OCI-LY3 (cell line): ENCODE measurements around the gene CNIH1.
"Not testable (repeated sequence)": the region's sequence is repeated elsewhere in the genome, so short reads cannot be mapped to it uniquely, and the experiment has no call there.

Experiments
- H2AFZ ChIP-seq: fragments of 200-600, 300-600 bp; shearing (Covaris generic); 2 replicates; pipeline ENCODE4 v1.6.0; 2014; ENCODE audit warnings: antibody characterized with exemption, low read depth, low read length
- H3K27ac ChIP-seq: fragments of 200-600, 300-600 bp; sonication (generic); 2 replicates; pipeline ENCODE4 v1.5.1; 2014; ENCODE audit warnings: mild to moderate bottlenecking, low read length, moderate library complexity, mixed read lengths
- H3K27me3 ChIP-seq: fragments of 200-600, 300-600 bp; sonication (generic); 2 replicates; pipeline ENCODE4 v1.6.1; 2014; ENCODE audit warnings: low read depth, low read length, mixed read lengths
- H3K36me3 ChIP-seq: fragments of 200-600, 300-600 bp; sonication (generic); replicated peaks from 2 replicates; pipeline ENCODE3; 2014; ENCODE audit warnings: low read depth, low read length, mixed read lengths
- H3K4me1 ChIP-seq: fragments of 300-600, 200-600 bp; sonication (generic); 2 replicates; pipeline ENCODE4 v1.6.1; 2014; ENCODE audit warnings: low read length, mixed read lengths
- H3K4me2 ChIP-seq: fragments of 200-600, 300-600 bp; sonication (generic); 2 replicates; pipeline ENCODE4 v1.6.1; 2014; ENCODE audit warnings: low read length, mixed read lengths
- H3K4me3 ChIP-seq: fragments of 300-600, 200-600 bp; sonication (generic); 2 replicates; pipeline ENCODE4 v1.5.1; 2014; ENCODE audit warnings: antibody characterized with exemption, mild to moderate bottlenecking, low read length, moderate library complexity
- H3K79me2 ChIP-seq: fragments of 300-600, 200-600 bp; shearing (Covaris generic); 2 replicates; pipeline ENCODE4 v1.6.1; 2014; ENCODE audit warnings: mild to moderate bottlenecking, low read length, mixed read lengths
- H3K9ac ChIP-seq: fragments of 300-600, 200-600 bp; shearing (Covaris generic); 2 replicates; pipeline ENCODE4 v1.6.0; 2014; ENCODE audit warnings: mild to moderate bottlenecking, low read length, moderate library complexity
- H3K9me3 ChIP-seq: fragments of 200-600, 300-600 bp; shearing (Covaris generic); 2 replicates; pipeline ENCODE4 v1.6.1; 2014; ENCODE audit warnings: low read length, mixed read lengths; ENCODE audit not compliant: insufficient read depth
- H4K20me1 ChIP-seq: fragments of 200-600, 300-600 bp; sonication (generic); 2 replicates; pipeline ENCODE4 v1.6.1; 2016; ENCODE audit warnings: low read length, mixed read lengths; ENCODE audit not compliant: insufficient read depth
- EZH2phosphoT487 ChIP-seq: fragments of 200-600 bp; shearing (Covaris generic); IDR thresholded peaks from 2 replicates; pipeline ENCODE4 v1.6.1; 2018; ENCODE audit warnings: antibody characterized with exemption, mixed run types, low read depth
- TF ChIP-seq, protein P1 (sequence below): fragments of 200-600, 300-600 bp; sonication (generic); IDR thresholded peaks from 2 replicates; pipeline ENCODE4 v1.5.1; 2014; ENCODE audit warnings: antibody characterized with exemption, low read length, low read depth

The CNIH1 gene

DNA sequence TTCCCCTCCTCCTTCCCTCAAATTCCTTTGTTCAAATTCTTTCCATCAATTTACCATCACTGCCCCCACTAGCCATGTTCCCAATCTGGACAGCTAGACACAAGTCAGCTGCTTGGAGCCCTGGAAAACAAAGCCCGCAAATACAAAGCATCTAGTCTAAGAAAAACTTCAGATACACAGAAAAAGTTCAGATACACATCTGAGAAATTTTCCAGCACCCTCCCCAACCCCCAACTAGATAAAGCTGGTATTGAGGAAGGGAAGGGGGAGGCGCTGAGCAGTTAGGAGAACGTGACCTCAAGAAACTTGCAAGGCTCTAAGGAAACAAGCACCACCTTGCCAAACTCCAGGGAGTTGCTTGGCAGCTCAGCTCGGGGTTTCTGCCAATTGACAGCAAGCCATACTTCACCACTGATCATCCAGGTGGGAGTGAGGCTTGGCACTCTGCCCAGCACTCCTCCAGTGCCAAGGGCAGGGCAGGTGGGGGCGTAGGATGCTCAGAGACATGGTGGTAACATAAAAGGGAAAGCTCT is 5.1 kb upstream of the CNIH1 start:
- no peak overlapping the region for H3K4me2 ChIP-seq
- H3K27ac ChIP-seq, result no peak overlapping the region

GRCh38 chr14:54444681-54445080 is 3.5 kb upstream of the CNIH1 start:
- H3K9ac ChIP-seq, result no peak overlapping the region
- no peak overlapping the region for H3K4me2 ChIP-seq
- peaks cover 9% of the 10 kb centered on the region for H3K27me3 ChIP-seq
- peaks cover 7% of the 10 kb centered on the region for H4K20me1 ChIP-seq
- H3K4me1 ChIP-seq, result peaks cover 12% of the 10 kb centered on the region
- no peaks in the 10 kb centered on the region; the same call in 1 of the 2 replicates for H3K9me3 ChIP-seq
- TF ChIP-seq EZH2phosphoT487, result no peak
- TF ChIP-seq, protein P1, sequence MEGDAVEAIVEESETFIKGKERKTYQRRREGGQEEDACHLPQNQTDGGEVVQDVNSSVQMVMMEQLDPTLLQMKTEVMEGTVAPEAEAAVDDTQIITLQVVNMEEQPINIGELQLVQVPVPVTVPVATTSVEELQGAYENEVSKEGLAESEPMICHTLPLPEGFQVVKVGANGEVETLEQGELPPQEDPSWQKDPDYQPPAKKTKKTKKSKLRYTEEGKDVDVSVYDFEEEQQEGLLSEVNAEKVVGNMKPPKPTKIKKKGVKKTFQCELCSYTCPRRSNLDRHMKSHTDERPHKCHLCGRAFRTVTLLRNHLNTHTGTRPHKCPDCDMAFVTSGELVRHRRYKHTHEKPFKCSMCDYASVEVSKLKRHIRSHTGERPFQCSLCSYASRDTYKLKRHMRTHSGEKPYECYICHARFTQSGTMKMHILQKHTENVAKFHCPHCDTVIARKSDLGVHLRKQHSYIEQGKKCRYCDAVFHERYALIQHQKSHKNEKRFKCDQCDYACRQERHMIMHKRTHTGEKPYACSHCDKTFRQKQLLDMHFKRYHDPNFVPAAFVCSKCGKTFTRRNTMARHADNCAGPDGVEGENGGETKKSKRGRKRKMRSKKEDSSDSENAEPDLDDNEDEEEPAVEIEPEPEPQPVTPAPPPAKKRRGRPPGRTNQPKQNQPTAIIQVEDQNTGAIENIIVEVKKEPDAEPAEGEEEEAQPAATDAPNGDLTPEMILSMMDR, result no peak
- H3K79me2 ChIP-seq, result peaks cover 14% of the 10 kb centered on the region
- H3K27ac ChIP-seq, result no peak overlapping the region
- no peak overlapping the region for H3K4me3 ChIP-seq
- H3K36me3 ChIP-seq, result peaks cover 4% of the 10 kb centered on the region
- H2AFZ ChIP-seq, result no peak overlapping the region

More for the DNA sequence above, 5.1 kb upstream of the CNIH1 start:
- Histone ChIP-seq H3K4me3 (no peak overlapping the region), H3K4me1 (peaks cover 22% of the 10 kb centered on the region), H2AFZ (no peak overlapping the region), H3K9me3 (no peaks in the 10 kb centered on the region; the same call in 1 of the 2 replicates), H3K9ac (no peak overlapping the region), H3K36me3 (no peaks in the 10 kb centered on the region), H3K27me3 (peaks cover 9% of the 10 kb centered on the region), H4K20me1 (no peaks in the 10 kb centered on the region), H3K79me2 (no peaks in the 10 kb centered on the region)
- no peak for TF ChIP-seq EZH2phosphoT487
- TF ChIP-seq, protein P1, result no peak

DNA sequence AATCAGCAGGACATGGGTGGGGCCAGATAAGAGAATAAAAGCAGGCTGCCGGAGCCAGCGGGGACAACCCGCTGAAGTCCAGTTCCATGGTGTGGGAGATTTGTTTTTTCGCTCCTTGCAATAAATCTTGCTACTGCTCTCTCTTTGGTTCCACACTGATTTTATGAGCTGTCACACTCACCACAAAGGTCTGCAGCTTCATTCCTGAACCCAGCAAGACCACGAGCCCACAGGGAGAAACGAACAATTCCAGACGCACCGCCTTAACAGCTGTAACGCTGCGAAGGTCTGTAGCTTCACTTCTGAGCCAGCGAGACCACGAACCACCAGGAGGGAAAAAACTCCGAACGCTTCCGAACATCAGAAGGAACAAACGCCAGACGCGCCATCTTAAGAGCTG is 2.8 kb upstream of the CNIH1 start:
- Histone ChIP-seq H2AFZ (no peak overlapping the region), H4K20me1 (peaks cover 8% of the 10 kb centered on the region), H3K36me3 (peaks cover 7% of the 10 kb centered on the region), H3K4me3 (no peak overlapping the region), H3K9me3 (no peaks in the 10 kb centered on the region), H3K79me2 (peaks cover 21% of the 10 kb centered on the region), H3K4me1 (peaks cover 12% of the 10 kb centered on the region), H3K27me3 (peaks cover 9% of the 10 kb centered on the region), H3K4me2 (no peak overlapping the region), H3K27ac (no peak overlapping the region), H3K9ac (no peak overlapping the region)
- TF ChIP-seq, protein P1, result no peak
- no peak for TF ChIP-seq EZH2phosphoT487

- Histone ChIP-seq H3K79me2 (peaks cover 32% of the 10 kb centered on the region), H3K4me1 (peaks cover 12% of the 10 kb centered on the region), H4K20me1 (peaks cover 17% of the 10 kb centered on the region)
- H3K36me3 ChIP-seq, H3K9ac ChIP-seq, H3K4me3 ChIP-seq, H3K27ac ChIP-seq, H3K4me2 ChIP-seq, H2AFZ ChIP-seq, H3K27me3 ChIP-seq, H3K9me3 ChIP-seq: not testable (repeated sequence)
Measured at GRCh38 chr14:54442961-54443360, 1.8 kb upstream of the CNIH1 start.
